Ramos (cell line): Measurements from ENCODE around the gene C2orf92.
"Not testable (repeated sequence)": the region's sequence is repeated elsewhere in the genome, so short reads cannot be mapped to it uniquely, and the experiment has no call there.

Source experiments
- in situ Hi-C: fragments of 300-500 bp; cut with MboI; formaldehyde crosslinking; loops from one replicate; pipeline ENCODE4 v1.14.3; 2022; ENCODE audit warnings: low sequenced_read_pairs; ENCODE audit not compliant: unreplicated experiment

Gene C2orf92

DNA sequence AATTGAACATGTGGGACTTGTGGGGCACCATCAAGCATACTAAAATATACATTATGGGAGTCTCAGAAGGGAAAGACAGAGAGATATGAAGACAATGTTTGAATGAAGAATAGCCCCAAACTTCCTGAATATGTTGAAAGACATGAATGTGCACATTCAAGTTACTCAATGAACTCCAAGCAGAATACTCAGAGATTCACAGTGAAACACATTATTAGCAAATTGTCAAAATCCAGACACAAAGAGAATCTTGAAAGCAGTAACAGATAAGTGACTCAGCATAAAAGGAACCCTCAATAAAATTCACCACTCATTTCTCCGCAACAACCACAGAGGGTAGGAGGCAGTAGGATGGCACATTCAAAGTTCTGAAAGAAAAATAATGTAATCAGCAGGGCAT is 8.8 kb downstream of the C2orf92 start:
- in situ Hi-C loops, result no loop called here

- in situ Hi-C loops, result not testable (repeated sequence)
Observed at GRCh38 chr2:97687235-97687634, 17.7 kb downstream of the C2orf92 start.

DNA sequence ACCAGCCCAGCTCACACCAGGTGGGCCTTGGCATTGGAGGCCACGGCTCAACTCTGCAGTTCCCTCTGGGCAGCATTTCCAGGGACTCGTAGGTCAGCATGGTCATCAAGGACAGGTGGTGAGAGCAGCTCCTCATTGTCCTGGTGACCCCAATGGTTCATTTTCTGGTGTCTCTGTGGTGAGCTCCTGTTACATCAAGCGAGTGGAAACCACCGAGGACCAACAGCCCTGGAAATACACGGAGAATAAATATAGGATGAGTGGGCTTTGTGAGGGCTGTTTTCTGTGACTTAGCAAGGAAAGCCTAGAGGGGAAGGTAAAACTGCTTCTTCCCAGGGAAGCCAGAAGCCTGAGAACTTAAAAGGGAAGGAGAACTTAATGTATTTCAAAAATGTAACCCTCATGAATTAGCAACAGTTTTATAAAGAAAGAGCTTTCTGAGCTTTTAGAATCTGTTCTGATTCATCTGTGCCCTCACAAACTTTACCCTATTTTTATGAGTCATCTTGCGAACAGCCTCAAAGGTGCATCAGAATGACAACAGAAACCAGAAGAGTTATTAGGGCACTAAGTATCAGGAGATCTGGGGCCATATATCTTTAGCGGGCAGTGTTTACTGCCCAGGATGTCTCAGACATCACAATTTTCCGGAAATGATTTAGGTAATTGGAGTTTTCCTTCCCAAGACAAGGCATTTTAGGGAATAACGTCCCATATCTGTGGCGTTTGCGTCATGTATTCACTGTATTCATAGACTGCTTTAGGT is 18.7 kb downstream of the C2orf92 start:
- in situ Hi-C loops, result no loop called here

DNA sequence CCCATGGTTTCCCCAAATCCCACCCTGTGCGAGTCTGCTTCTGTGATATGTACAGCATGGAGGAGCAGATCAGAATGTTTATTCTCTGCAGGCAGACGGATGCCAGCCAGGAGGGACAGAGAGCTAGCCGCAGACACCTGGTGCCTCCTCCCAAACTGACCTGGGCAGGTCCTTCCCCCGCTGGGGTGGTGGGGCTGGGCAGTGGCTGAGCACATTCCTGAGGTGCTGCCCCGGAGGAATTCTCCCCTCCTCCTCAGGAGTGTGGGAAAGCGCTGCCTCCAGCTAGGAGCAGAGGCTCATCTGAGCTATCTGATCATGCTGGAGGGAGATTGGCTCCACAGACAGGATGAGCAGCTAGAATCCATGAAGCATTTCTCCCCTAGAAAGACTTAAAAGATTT is 21.7 kb downstream of the C2orf92 start:
- in situ Hi-C loops, result loop anchor here (10.0 kb wide), 1 partner anchor 96 kb away; no protein-coding TSS in a partner anchor

DNA sequence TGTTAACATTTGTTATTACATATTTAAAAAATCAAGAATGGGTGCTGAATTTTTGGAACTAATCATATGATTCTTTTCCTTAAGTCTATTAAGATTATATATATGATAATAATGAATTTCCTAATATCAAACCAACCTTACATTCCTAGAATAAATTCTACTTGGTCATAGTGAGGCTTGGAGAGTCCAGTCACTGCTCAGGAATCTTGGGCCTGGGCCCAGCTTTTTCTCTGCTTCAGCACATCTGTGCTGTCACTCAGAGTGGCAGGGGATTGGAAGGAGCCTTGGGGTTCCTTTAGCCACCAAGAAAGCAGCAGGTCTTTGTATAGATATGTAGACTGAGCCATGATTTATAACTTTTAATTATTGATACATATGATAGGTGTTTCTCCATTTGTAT is 24.0 kb downstream of the C2orf92 start:
- in situ Hi-C loops, result loop anchor here (10.0 kb wide), 1 partner anchor 99 kb away; no protein-coding TSS in a partner anchor

DNA sequence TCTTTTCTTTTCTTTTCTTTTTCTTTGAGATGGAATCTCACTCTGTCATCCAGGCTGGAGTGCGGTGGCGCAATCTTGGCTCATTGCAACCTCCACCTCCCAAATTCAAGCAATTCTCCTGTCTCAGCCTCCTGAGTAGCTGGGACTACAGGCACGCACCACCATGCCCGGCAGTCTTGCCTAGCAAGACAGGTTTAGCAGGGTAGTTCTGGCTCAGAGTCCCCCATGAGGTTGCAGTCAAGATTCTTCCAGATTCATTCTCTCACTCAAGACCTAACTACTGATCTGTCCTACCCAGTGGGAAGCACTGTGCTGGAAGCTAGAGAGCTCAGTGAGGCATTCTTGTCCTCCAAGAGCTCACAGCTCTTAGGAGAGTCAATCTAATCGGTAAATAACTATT is 26.2 kb downstream of the C2orf92 start:
- in situ Hi-C loops, result loop anchor here (10.0 kb wide), 1 partner anchor 101 kb away; no protein-coding TSS in a partner anchor

DNA sequence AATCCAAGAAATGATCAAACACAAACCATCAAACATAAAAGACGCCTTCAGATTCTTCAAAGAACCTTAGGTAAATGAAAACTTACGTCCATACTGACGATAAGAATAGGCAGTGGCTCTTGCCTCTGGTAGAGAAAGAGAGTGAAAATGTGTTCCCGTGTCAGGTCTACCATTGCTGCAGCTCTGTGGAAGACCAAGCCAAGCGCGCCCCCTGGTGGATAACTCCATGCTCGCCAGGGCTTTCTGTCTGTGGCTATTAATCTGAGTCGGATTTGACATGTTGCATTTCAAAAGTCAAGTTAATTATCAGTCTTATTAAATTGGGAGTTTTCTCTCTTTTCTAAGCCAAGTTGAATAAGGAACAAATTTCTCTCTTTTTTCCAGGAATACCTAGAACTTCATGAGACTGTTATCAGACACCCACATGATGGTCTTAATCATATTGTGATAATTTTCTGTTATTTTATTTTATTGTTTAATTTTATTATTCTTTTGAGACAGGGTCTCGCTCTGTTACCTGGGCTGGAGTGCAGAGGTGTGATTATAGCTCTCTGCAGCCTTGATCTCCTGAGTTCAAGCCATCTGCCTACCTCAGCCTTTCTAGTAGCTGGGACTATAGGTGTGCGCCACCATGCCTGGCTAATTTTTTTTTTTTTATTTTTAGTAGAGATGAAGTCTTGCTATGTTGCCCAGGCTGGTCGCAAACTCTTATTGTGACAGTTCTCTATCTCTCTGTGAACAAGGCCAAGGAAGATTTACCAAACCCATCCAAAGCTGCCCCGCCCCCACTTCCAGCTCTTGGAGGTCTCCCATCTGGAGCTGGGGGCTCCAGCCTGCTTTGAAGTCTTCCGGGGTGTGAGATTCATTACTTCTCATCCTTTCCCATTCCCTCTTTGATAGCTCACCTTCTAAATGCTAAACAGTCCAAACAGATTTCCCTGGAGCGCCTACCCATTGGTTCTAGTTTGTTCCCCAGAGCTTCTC is 28.0 kb downstream of the C2orf92 start:
- in situ Hi-C loops, result loop anchor here (10.0 kb wide), 1 partner anchor 103 kb away; no protein-coding TSS in a partner anchor

DNA sequence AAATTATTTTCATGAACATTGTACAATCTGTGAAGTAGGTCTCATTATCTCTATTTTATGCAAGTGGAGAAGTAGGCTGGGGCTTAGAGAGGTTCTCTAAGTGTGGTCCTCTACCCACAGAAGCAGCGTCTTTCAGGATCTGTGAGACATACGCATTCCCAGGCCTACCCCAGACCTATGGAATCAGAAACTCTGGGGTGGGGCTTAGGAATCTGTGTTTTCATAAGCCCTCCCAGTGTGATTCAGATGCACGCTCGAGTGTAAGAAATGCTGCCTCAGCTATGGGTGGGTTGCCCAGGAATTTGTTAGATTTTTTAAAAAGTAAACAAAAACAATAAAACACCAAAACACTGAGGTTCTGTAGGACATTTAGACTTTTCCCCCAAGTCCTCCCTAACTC is 29.0 kb downstream of the C2orf92 start:
- in situ Hi-C loops, result loop anchor here (10.0 kb wide), 1 partner anchor 104 kb away; no protein-coding TSS in a partner anchor

DNA sequence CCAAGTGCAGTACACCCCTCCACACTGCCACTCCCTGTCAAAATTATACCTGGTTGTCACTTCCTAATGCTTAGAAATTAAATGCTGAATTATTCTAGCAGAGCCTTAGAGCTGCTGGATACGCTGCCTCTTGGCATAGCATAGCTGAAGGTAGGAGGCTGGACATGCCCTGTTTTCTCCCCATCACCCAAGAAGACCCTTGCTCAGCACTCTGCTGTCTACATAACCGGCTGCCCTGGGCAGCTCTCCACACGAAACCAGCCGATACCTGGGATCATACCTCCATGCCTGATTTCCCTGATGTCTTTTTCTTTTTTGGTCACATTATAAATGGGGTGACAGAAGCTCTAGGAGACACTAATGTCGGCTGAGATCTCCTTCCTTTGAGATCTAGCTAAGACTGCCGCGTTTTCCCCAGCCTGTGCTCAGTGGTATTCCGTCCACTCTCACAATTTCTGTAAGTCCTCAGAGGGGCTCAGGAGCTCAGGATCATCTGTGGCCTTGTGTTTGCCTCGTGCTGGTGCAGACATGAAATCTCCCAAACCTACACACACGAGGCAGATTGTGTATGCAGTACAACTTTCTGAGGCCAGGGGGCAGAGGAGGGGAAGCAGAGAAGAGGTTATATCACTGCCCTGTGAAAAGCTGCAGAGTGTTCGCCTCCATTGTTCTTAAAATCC is 30.4 kb downstream of the C2orf92 start:
- in situ Hi-C loops, result loop anchor here (10.0 kb wide), 2 partner anchors 105 to 685 kb away; no protein-coding TSS in a partner anchor

GRCh38 chr2:97701186-97701585 is 31.7 kb downstream of the C2orf92 start:
- in situ Hi-C loops, result loop anchor here (10.0 kb wide), 1 partner anchor 684 kb away; no protein-coding TSS in a partner anchor

DNA sequence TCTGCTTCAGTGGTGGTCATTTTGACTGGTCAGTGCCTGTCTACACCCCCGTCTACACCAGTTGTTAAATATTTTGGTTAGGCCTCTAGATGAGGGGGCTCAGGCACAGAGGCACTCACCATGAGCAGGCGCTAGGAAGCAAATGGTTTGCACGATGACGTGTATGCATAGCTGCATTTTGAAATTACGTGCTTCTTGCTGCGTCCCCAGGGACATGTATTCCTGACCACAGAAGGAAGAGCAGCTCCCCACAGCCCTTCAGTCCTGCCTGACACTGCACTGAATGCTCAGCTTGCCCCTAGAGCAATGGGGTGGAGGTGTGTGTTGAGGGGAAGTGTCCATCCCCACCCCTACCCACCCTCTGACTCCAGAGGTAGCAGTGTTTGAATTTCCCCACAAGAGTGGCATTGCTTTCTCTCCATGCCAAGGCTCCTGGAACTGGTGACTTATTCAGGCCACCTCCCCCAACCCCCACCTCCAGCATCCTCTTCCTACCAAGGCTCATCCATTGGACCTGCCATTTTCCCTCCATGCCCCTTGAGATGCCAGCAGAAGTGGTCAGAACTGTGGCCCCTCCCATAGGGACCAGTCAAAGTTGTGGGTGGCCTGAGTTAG is 32.4 kb downstream of the C2orf92 start:
- in situ Hi-C loops, result loop anchor here (10.0 kb wide), 1 partner anchor 683 kb away; no protein-coding TSS in a partner anchor

GRCh38 chr2:97702731-97703470 is 33.4 kb downstream of the C2orf92 start:
- in situ Hi-C loops, result loop anchor here (10.0 kb wide), 1 partner anchor 682 kb away; no protein-coding TSS in a partner anchor

- in situ Hi-C loops, result loop anchor here (10.0 kb wide), 1 partner anchor 681 kb away; no protein-coding TSS in a partner anchor
Observed at GRCh38 chr2:97703741-97704140, 34.2 kb downstream of the C2orf92 start.

DNA sequence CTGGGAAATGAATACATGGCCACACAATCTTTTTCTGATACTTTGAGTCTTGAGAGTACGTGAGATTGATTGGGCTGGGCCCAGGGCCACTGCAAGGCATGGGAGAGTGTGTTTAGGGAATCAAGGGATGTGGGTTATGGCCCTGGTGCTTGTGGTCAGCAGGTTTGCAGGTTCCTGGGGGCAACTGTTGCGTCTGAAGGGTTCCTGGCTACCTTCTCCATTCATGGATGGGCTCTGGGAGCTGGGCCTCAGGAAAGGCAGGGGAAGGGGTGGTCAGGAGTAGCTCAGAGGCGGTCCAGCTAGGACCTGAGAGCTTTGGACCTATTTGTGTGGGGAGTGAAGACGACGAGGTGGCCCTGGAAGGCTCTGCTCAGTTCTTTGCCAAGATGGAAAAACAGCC is 35.5 kb downstream of the C2orf92 start:
- in situ Hi-C loops, result loop anchor here (10.0 kb wide), 1 partner anchor 680 kb away; no protein-coding TSS in a partner anchor

DNA sequence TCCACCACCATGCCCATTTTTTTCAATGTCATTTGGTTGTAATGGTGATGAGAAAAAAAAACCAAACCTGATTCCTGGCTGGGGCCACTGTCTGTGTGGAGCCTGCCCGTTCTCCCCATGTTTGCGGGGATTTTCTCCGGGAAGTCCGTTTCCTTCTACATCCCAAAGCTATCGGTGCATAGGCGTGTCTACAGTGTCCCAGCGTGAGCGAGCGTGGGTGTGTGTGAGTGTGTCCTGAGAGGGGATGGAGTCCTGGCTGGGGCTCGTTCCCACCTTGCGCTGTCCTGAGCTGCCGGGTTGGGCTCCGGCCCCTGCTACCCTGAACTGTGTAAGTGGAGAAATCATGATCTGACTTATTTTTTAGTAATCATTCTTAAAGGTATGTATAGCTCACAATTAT is 36.6 kb downstream of the C2orf92 start:
- in situ Hi-C loops, result loop anchor here (10.0 kb wide), 1 partner anchor 679 kb away; no protein-coding TSS in a partner anchor

DNA sequence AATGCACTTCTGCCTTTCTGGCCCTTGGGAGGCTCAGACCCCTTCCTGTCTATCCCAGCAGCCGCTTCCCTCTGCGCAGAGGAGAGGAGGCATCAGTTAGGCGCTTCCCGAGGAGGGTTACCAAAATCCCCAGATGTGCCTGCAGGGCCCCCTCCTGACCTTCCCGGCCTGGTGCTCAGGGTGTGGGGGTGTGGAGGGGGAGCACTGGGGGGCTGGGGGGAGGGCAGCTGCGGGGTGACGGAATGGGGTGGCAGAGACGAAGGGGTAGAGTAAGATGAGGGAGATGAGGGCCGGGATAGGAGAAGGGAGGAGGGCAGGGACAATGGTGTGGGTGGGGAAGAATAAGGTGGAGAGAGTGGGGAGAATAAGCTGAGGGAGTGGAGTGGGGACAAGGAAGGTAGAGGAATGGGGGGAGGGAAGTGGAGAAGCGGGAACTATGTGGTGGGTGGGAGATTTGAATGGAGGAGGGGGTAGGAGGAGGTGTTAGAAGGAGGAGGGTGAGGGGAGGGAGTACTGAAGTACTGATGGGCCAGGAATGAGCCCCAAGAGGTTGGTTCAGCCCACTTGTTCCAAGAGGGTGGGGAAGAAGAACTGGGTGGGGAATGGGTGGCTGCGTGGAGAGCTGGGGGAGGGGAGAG is 37.3 kb downstream of the C2orf92 start:
- in situ Hi-C loops, result loop anchor here (10.0 kb wide), 1 partner anchor 678 kb away; no protein-coding TSS in a partner anchor

DNA sequence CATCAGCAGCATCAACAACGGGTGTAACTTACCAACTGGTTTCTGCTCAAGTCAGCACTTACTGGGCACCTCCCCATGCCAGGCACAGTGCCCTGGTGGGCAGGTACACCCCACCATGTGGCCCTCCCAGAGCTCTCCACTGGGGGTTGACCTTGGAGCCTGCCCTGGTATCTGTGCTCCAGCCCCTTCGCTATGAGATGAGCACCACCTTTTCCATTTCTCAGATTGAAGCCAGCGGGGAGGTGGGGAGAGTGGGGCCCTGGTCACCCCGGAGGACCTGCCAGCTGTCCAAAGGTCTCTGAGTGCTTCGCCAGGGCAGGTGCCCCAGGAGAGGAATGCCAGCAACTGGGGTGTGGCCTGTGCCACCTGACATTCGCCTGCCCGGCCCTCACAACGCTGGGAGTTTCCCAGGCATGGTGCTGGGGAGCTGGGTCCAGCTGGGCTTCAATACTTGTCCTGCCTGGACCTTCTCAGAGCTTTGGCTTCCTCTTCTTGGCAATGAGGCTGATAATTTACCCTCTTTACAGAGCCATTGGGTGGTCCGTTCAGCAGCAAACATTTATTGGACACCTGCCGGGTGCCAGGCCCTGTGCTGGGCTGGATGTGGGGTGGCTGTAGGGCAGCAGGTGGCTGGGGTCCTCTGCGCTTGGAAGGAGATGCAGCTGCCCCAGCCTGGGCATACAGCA is 38.0 kb downstream of the C2orf92 start:
- in situ Hi-C loops, result loop anchor here (10.0 kb wide), 1 partner anchor 677 kb away; no protein-coding TSS in a partner anchor

DNA sequence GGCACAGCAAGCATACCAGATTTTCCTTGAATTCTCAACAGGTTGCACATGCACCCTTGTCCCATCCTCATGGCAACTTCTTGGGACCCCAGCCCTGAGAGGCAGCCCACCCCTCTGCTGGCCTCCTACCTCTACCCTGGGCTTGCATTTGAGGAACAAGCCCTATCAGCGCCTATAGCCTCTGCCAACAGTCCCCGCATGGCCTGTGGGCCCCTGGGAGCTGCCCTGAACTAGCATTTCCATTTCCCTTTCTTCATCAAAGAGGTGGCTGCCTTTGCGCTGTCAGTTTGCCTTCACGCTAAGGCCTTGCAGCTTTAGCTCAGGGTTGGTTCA is 38.5 kb downstream of the C2orf92 start:
- in situ Hi-C loops, result loop anchor here (10.0 kb wide), 1 partner anchor 677 kb away; no protein-coding TSS in a partner anchor
